ENCODE results near the gene SH3PXD2A. TPM values are rescaled to one million over a fixed set of nuclear protein-coding genes. Genes with fewer than 3 reads are reported as not detected.

SH3PXD2A gene
- total and polyA plus RNA-seq, 7 donors, result 3.0 to 57.7 (median 10.6) TPM

DNA sequence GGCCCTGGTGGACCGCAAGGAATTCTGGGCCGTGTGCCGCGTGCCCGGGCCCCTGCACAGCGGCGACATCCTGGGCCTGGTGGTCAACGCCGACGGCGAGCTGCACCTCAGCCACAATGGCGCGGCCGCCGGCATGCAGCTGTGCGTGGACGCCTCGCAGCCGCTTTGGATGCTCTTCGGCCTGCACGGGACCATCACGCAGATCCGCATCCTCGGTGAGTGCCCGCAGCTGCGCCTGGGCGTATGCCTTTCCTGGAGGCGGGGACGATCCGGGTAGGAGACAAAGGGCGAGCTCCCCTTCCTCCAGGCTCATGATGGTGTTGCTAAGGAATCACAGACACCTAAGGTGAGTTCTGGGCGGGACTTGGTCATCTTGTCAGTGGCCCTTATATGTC, 270.4 kb downstream of the SH3PXD2A start:
- 72 to 84% (median 78%) methylated on average over 25 to 32 of the region's 32 CpGs for WGBS, 3 donors
- peak overlapping the region; percentile 57 for H3K4me3 ChIP-seq

DNA sequence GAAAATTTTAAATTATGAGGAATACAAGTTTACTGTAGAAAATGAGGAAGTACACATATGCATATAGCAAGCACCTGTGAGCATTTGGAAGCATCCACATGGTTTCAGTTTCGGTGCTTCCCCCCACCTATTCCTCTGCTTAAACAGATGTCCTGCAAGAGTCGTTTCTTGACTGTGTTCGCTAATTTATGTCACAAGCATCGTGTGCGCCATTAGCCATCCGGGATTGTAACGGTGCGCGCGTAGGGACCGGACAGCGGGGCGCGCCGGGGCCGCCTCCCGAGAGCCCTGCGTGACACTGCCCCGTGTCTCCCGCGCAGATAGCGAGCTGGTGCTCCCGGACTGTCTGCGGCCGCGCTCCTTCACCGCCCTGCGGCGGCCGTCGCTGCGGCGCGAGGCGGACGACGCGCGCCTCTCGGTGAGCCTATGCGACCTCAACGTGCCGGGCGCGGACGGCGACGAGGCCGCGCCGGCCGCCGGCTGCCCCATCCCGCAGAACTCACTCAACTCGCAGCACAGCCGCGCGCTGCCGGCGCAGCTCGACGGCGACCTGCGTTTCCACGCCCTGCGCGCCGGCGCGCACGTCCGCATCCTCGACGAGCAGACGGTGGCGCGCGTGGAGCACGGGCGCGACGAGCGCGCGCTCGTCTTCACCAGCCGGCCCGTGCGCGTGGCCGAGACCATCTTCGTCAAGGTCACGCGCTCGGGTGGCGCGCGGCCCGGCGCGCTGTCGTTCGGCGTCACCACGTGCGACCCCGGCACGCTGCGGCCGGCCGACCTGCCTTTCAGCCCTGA, 271.0 kb downstream of the SH3PXD2A start:
- no peaks in the 10 kb centered on the region for H3K9me3 ChIP-seq
- DNase-seq (peak; percentile 43 to 64), ATAC-seq (peak in 1 of 4 donors; percentile 9)
- WGBS, 3 donors, result 24 to 39% (median 36%) methylated on average over 85 to 111 of the region's 111 CpGs
- TF ChIP-seq, protein P1, sequence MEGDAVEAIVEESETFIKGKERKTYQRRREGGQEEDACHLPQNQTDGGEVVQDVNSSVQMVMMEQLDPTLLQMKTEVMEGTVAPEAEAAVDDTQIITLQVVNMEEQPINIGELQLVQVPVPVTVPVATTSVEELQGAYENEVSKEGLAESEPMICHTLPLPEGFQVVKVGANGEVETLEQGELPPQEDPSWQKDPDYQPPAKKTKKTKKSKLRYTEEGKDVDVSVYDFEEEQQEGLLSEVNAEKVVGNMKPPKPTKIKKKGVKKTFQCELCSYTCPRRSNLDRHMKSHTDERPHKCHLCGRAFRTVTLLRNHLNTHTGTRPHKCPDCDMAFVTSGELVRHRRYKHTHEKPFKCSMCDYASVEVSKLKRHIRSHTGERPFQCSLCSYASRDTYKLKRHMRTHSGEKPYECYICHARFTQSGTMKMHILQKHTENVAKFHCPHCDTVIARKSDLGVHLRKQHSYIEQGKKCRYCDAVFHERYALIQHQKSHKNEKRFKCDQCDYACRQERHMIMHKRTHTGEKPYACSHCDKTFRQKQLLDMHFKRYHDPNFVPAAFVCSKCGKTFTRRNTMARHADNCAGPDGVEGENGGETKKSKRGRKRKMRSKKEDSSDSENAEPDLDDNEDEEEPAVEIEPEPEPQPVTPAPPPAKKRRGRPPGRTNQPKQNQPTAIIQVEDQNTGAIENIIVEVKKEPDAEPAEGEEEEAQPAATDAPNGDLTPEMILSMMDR (IDR thresholded peaks at IDR 0.05), result no peak
- no peaks in the 10 kb centered on the region for H3K27me3 ChIP-seq (ENCODE audit: insufficient read depth in 3 of 3, low read length in 2 of 3)
- H3K4me1 ChIP-seq, result peaks cover 41% of the 10 kb centered on the region
- intact Hi-C loops (cut with DNase I), result no loop called here
- H3K4me3 ChIP-seq, result peak overlapping the region; percentile 57
- peaks cover 0 to 12% of the 10 kb centered on the region in 2 donors for H3K36me3 ChIP-seq (ENCODE audit: insufficient read depth in 1 of 2, low read depth in 1 of 2)
- peak overlapping the region; percentile 23 for H3K27ac ChIP-seq

More for the DNA sequence above, 270.4 kb downstream of the SH3PXD2A start:
- no peak for DNase-seq
- TF ChIP-seq, protein P1 (IDR thresholded peaks at IDR 0.05), result no peak
- ATAC-seq, result no peak
- Histone ChIP-seq H3K27me3 (ENCODE audit: insufficient read depth in 3 of 3, low read length in 2 of 3) (no peaks in the 10 kb centered on the region), H3K4me1 (peaks cover 36% of the 10 kb centered on the region), H3K36me3 (ENCODE audit: insufficient read depth in 1 of 2, low read depth in 1 of 2) (peaks cover 0 to 17% of the 10 kb centered on the region in 2 donors), H3K27ac (no peak overlapping the region), H3K9me3 (no peaks in the 10 kb centered on the region)
- intact Hi-C loops (cut with DNase I), result no loop called here

DNA sequence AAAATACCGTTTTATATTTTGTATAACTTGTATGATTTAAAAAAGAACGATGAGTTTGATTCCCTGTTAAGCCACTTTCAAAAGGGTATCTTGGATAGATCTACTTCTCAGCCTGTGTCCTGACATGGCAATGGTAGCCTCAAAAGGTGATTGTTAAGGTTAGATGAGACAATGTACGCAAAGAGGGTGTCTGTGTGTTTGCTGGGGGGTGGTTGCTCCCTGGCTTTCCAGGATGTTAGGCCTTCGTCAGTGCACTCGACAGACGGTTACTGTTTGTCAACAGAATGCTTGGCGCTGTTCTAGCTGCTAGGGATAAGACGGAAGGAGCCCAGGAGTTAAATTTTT, 271.5 kb downstream of the SH3PXD2A start:
- Histone ChIP-seq H3K4me1 (peaks cover 47% of the 10 kb centered on the region), H3K36me3 (ENCODE audit: insufficient read depth in 1 of 2, low read depth in 1 of 2) (peaks cover 0 to 10% of the 10 kb centered on the region in 2 donors), H3K9me3 (no peaks in the 10 kb centered on the region), H3K27me3 (ENCODE audit: insufficient read depth in 3 of 3, low read length in 2 of 3) (no peaks in the 10 kb centered on the region), H3K4me3 (peak overlapping the region; percentile 57), H3K27ac (no peak overlapping the region)
- peak in 1 of 2 donors; percentile 4 for DNase-seq
- ATAC-seq, result no peak
- WGBS, 3 donors, result 77 to 79% (median 79%) methylated on average over 8 of the region's 8 CpGs
- intact Hi-C loops (cut with DNase I), result no loop called here
- TF ChIP-seq, protein P1 (IDR thresholded peaks at IDR 0.05), result no peak

DNA sequence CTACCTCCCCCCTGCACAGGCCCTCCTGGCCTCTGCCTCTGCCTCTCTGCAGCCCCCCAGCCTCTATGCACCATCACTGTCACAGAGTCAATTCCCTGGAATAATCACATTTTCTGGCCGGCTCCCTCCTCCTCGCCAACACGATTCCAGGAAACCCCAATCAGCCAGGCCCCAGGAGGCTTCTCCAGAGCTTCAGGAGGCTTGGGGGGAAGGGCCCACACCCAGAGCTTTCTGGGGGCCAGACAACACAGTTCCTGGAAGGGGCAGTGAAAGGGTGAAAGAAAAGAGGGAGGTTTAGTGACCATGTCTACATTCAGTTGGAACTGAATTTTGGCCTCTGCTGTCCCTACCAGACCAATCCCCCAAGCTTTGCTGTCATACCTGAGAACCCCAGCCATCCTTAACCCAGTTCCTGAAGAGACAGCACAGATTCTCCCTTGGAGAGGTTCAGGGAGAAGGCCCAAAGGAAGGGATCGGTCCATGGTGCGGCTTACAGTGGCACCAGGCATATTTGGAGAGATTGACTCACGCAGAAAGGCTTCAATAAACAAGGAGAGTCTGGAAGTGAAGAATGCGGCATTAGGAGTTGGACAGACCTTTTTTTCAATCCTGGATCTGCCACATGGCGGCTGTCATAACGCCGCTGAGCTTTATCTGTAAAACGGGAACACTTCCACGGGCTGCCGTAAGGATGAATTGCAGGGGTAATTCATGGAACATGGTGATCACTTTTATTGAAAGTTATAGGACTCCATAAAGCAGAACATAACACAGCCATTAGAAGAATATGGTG, 272.8 kb downstream of the SH3PXD2A start:
- Histone ChIP-seq H3K36me3 (ENCODE audit: insufficient read depth in 1 of 2, low read depth in 1 of 2) (peaks cover 0 to 10% of the 10 kb centered on the region in 2 donors), H3K4me3 (no peak overlapping the region), H3K4me1 (peaks cover 51% of the 10 kb centered on the region), H3K27me3 (ENCODE audit: insufficient read depth in 3 of 3, low read length in 2 of 3) (no peaks in the 10 kb centered on the region), H3K9me3 (no peaks in the 10 kb centered on the region), H3K27ac (peak overlapping the region; percentile 83)
- intact Hi-C loops (cut with DNase I), result no loop called here
- 74 to 82% (median 81%) methylated on average over 13 of the region's 13 CpGs for WGBS, 3 donors
- DNase-seq, result peak in 1 of 2 donors; percentile 26
- ATAC-seq, result no peak
- TF ChIP-seq, protein P1 (IDR thresholded peaks at IDR 0.05), result no peak
